ENCODE results near the gene CD274.
A peak's percentile ranks its signal among the peaks of the same experiment; 100 is the strongest.
"Not testable (repeated sequence)": the region's sequence is repeated elsewhere in the genome, so short reads cannot be mapped to it uniquely, and the experiment has no call there.

CD274 gene

DNA sequence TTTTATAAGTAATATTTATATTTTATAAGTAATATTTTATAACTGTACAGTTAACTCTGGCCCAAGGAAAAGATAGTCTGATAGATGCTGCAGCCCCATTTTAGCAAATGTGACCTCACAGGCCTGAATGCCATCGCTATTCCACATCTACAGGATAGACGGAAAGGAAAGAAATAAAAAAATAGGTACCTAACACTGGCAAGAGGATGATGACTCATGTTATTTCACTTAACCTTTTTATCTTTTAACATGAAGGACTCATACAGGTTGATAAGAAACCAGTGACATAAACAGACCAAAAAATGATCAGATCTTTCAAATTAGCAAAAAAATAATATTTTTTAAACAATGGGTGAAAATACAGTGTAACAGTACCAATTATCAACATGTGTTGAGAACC is 2.7 kb downstream of the CD274 start:
- Histone ChIP-seq H3K27me3 (no peaks in the 10 kb centered on the region), H3K4me1 (peaks cover 0 to 43% (median 8%) of the 10 kb centered on the region in 4 donors), H3K27ac (peak overlapping the region; percentile 25 to 53), H3K36me3 (no peaks in the 10 kb centered on the region), H3K9me3 (no peaks in the 10 kb centered on the region), H3K4me3 (no peak overlapping the region)
- DNase-seq = no peak
- intact Hi-C loops (cut with DNase I; ENCODE audit: low total_unique reads) = no loop called here
- TF ChIP-seq, protein P1, sequence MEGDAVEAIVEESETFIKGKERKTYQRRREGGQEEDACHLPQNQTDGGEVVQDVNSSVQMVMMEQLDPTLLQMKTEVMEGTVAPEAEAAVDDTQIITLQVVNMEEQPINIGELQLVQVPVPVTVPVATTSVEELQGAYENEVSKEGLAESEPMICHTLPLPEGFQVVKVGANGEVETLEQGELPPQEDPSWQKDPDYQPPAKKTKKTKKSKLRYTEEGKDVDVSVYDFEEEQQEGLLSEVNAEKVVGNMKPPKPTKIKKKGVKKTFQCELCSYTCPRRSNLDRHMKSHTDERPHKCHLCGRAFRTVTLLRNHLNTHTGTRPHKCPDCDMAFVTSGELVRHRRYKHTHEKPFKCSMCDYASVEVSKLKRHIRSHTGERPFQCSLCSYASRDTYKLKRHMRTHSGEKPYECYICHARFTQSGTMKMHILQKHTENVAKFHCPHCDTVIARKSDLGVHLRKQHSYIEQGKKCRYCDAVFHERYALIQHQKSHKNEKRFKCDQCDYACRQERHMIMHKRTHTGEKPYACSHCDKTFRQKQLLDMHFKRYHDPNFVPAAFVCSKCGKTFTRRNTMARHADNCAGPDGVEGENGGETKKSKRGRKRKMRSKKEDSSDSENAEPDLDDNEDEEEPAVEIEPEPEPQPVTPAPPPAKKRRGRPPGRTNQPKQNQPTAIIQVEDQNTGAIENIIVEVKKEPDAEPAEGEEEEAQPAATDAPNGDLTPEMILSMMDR (IDR thresholded peaks at IDR 0.05) = no peak

- TF ChIP-seq, protein P1 (IDR thresholded peaks at IDR 0.05) = no peak
- Histone ChIP-seq H3K4me3 (no peak overlapping the region), H3K36me3 (peaks cover 0 to under 1% (median 0%) of the 10 kb centered on the region in 3 donors), H3K27me3 (no peaks in the 10 kb centered on the region), H3K27ac (peak overlapping the region; percentile 25 to 53), H3K4me1 (peaks cover 0 to 43% (median 7%) of the 10 kb centered on the region in 4 donors), H3K9me3 (no peaks in the 10 kb centered on the region)
- no peak for DNase-seq
- intact Hi-C loops (cut with DNase I; ENCODE audit: low total_unique reads) = no loop called here
Observed at GRCh38 chr9:5453673-5454072, 3.3 kb downstream of the CD274 start.

GRCh38 chr9:5455181-5455580 is 4.8 kb downstream of the CD274 start:
- Histone ChIP-seq H3K4me3 (no peak overlapping the region), H3K36me3 (peaks cover 0 to 8% (median 4%) of the 10 kb centered on the region in 3 donors), H3K9me3 (no peaks in the 10 kb centered on the region), H3K4me1 (peaks cover 0 to 34% (median 0%) of the 10 kb centered on the region in 4 donors), H3K27me3 (no peaks in the 10 kb centered on the region), H3K27ac (peak overlapping the region; percentile 3 to 53)
- intact Hi-C loops (cut with DNase I; ENCODE audit: low total_unique reads) = no loop called here
- no peak for DNase-seq
- TF ChIP-seq, protein P1 (IDR thresholded peaks at IDR 0.05) = no peak

DNA sequence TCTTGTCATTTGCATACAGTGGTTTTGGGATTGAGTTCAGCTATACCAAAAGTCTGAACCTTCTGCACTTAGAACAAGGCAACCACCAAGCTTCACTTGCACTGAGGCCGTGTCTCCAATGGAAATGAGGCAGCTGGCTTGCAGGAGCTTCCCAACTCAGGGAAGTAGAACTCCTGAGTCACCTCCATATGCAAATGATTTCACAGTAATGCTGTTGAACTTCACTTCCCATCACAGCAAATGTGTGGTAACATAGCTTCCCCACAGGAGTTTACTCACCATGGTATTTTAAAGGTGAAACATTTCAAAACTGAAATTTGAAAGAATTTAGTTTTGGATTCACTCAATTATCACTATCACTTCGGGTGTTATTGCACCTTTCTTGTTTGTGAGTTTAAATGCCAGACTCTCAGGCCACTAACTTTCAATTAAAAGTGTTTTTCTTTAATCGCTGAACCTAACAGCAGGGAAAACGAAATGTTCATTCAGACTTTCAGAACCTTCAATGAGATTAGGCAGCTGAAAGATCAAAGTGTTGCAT is 9.0 kb downstream of the CD274 start:
- H3K27ac ChIP-seq = no peak overlapping the region
- peaks cover 0 to 11% (median 0%) of the 10 kb centered on the region in 4 donors for H3K4me1 ChIP-seq
- no peaks in the 10 kb centered on the region for H3K27me3 ChIP-seq
- no peak overlapping the region for H3K4me3 ChIP-seq
- TF ChIP-seq, protein P1 (IDR thresholded peaks at IDR 0.05) = no peak
- no peaks in the 10 kb centered on the region for H3K9me3 ChIP-seq
- DNase-seq = no peak
- intact Hi-C loops (cut with DNase I; ENCODE audit: low total_unique reads) = no loop called here
- H3K36me3 ChIP-seq = peaks cover 0 to 24% (median 9%) of the 10 kb centered on the region in 3 donors

- TF ChIP-seq, protein P1 (IDR thresholded peaks at IDR 0.05) = no peak
- no peak overlapping the region for H3K4me3 ChIP-seq
- H3K4me1 ChIP-seq = peaks cover 0 to 3% (median 0%) of the 10 kb centered on the region in 4 donors
- H3K27ac ChIP-seq = no peak overlapping the region
- intact Hi-C loops (cut with DNase I; ENCODE audit: low total_unique reads) = no loop called here
- H3K9me3 ChIP-seq = no peaks in the 10 kb centered on the region
- peaks cover 0 to 32% (median 11%) of the 10 kb centered on the region in 3 donors for H3K36me3 ChIP-seq
- no peaks in the 10 kb centered on the region for H3K27me3 ChIP-seq
- no peak for DNase-seq
Observed at GRCh38 chr9:5460157-5460556, 9.8 kb downstream of the CD274 start.

DNA sequence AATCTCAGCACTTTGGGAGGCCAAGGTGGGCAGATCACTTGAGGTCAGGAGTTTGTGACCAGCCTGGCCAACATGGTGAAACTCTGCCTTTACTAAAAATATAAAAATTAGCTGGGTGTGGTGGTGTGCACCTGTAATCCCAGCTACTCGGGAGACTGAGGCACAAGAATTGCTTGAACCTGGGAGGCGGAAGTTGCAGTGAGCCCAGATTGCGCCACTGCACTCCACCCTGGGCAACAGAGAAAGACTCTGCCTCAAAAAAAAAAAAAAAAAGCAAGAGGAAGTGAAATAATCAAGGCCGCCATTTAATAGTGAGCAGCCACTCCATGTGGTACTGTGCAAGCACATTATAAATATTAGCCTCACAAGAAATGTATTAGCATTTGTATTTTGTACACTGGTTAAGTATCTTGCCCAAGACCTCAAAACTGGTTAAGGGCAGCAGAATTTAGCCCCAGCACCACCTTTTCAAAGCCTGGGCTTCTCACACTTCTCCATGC is 14.5 kb downstream of the CD274 start:
- DNase-seq; intact Hi-C loops (cut with DNase I; ENCODE audit: low total_unique reads); H3K27me3 ChIP-seq; H3K9me3 ChIP-seq; H3K4me1 ChIP-seq; H3K27ac ChIP-seq; H3K4me3 ChIP-seq: not testable (repeated sequence)
- H3K36me3 ChIP-seq = peaks cover 0 to 30% (median 11%) of the 10 kb centered on the region in 3 donors
